NCI-H146 treated with DMSO at 0.1 percent for 48 hours (cell line): ENCODE results near the gene AKT1.
A peak's percentile ranks its signal among the peaks of the same experiment; 100 is the strongest.
"Not testable (repeated sequence)": the region's sequence is repeated elsewhere in the genome, so short reads cannot be mapped to it uniquely, and the experiment has no call there.

Source experiments
- DNase-seq: peaks from one replicate; lab custom pipeline; 2025; ENCODE audit not compliant: unreplicated experiment; lab: John Stamatoyannopoulos, UW

AKT1 gene

GRCh38 chr14:104741108-104741802 is 54.3 kb downstream of the AKT1 start:
- DNase-seq: no peak

- peak; percentile 48 for DNase-seq
Observed at GRCh38 chr14:104739546-104740516, 55.7 kb downstream of the AKT1 start.

- DNase-seq: no peak
Observed at GRCh38 chr14:104739026-104739425, 56.5 kb downstream of the AKT1 start.

GRCh38 chr14:104738375-104739019 is 57.1 kb downstream of the AKT1 start:
- DNase-seq: no peak

- no peak for DNase-seq
Observed at GRCh38 chr14:104735830-104736642, 59.5 kb downstream of the AKT1 start.

- no peak for DNase-seq
Observed at GRCh38 chr14:104734991-104735779, 60.4 kb downstream of the AKT1 start.

GRCh38 chr14:104734601-104734990 is 61.0 kb downstream of the AKT1 start:
- DNase-seq: no peak

GRCh38 chr14:104734051-104734587 is 61.4 kb downstream of the AKT1 start:
- no peak for DNase-seq

- DNase-seq: no peak
Observed at GRCh38 chr14:104732931-104733681, 62.4 kb downstream of the AKT1 start.

- no peak for DNase-seq
Observed at GRCh38 chr14:104732355-104732804, 63.2 kb downstream of the AKT1 start.

GRCh38 chr14:104731320-104732294 is 63.9 kb downstream of the AKT1 start:
- DNase-seq: no peak

- no peak for DNase-seq
Observed at GRCh38 chr14:104730487-104730886, 65.1 kb downstream of the AKT1 start.

GRCh38 chr14:104729835-104730181 is 65.7 kb downstream of the AKT1 start:
- no peak for DNase-seq

- DNase-seq: not testable (repeated sequence)
Observed at GRCh38 chr14:104729176-104729834, 66.2 kb downstream of the AKT1 start.

- DNase-seq: no peak
Observed at GRCh38 chr14:104728631-104729030, 66.9 kb downstream of the AKT1 start.

- DNase-seq: no peak
Observed at GRCh38 chr14:104726600-104727451, 68.7 kb downstream of the AKT1 start.
